Astrocyte (in vitro differentiated cells and primary cell): Measurements from ENCODE around the gene CATSPERZ. TPM values are rescaled to one million over a fixed set of nuclear protein-coding genes. Genes with fewer than 3 reads are reported as not detected.

Source experiments
- DNase-seq: peaks from one replicate; pipeline ENCODE4 v3.0.0-alpha.2; 2010; ENCODE audit warnings: low read depth
- FAIRE-seq: peaks from 2 replicates; lab custom pipeline; 2011; peaks lifted over from hg19 to GRCh38; lab: Jason Lieb, UNC
- H2AFZ ChIP-seq: 2 replicates; pipeline ENCODE4 v1.6.0; 2012; ENCODE audit warnings: low read depth, low read length, inconsistent platforms
- H3K27ac ChIP-seq: 2 replicates; pipeline ENCODE4 v1.5.1; 2011; ENCODE audit warnings: low read depth, low read length, inconsistent platforms
- H3K27me3 ChIP-seq: 2 replicates; pipeline ENCODE4 v1.6.0; 2011; ENCODE audit warnings: low read length, inconsistent platforms; ENCODE audit not compliant: insufficient read depth
- H3K36me3 ChIP-seq: 2 replicates; pipeline ENCODE4 v1.5.1; 2011; ENCODE audit warnings: low read length, inconsistent platforms; ENCODE audit not compliant: insufficient read depth
- H3K4me1 ChIP-seq: 2 replicates; pipeline ENCODE4 v1.5.1; 2011; ENCODE audit warnings: low read length, inconsistent platforms; ENCODE audit not compliant: insufficient read depth
- H3K4me2 ChIP-seq: 2 replicates; pipeline ENCODE4 v1.6.0; 2012; ENCODE audit warnings: low read length, inconsistent platforms
- H3K4me3 ChIP-seq: 2 replicates; pipeline ENCODE4 v1.5.1; 2011; ENCODE audit warnings: low read depth, mild to moderate bottlenecking, low read length, inconsistent platforms; ENCODE audit not compliant: insufficient read depth
- H3K79me2 ChIP-seq: 2 replicates; pipeline ENCODE4 v1.6.0; 2012; ENCODE audit warnings: mild to moderate bottlenecking, low read length, inconsistent platforms; ENCODE audit not compliant: insufficient read depth
- H3K9ac ChIP-seq: 2 replicates; pipeline ENCODE4 v1.6.0; 2012; ENCODE audit warnings: mild to moderate bottlenecking, low read length, inconsistent platforms
- H3K9me3 ChIP-seq: 2 replicates; pipeline ENCODE4 v1.5.1; 2012; ENCODE audit warnings: low read depth, mild to moderate bottlenecking, low read length, inconsistent platforms; ENCODE audit not compliant: insufficient read depth
- H4K20me1 ChIP-seq: 2 replicates; pipeline ENCODE4 v1.6.0; 2012; ENCODE audit warnings: low read length, inconsistent platforms; ENCODE audit not compliant: insufficient read depth
- H3K27ac Mint-ChIP-seq: one replicate; pipeline ENCODE4 v1.8.0; 2021; ENCODE audit warnings: mild to moderate bottlenecking, mixed read lengths; ENCODE audit not compliant: unreplicated experiment
- H3K27me3 Mint-ChIP-seq: one replicate; pipeline ENCODE4 v1.8.0; 2021; ENCODE audit warnings: low read depth, mixed read lengths; ENCODE audit not compliant: unreplicated experiment
- H3K36me3 Mint-ChIP-seq: one replicate; pipeline ENCODE4 v1.8.0; 2021; ENCODE audit warnings: low read depth, mixed read lengths; ENCODE audit not compliant: unreplicated experiment
- H3K4me1 Mint-ChIP-seq: one replicate; pipeline ENCODE4 v1.8.0; 2021; ENCODE audit warnings: low read depth, mixed read lengths; ENCODE audit not compliant: unreplicated experiment
- H3K4me3 Mint-ChIP-seq: one replicate; pipeline ENCODE4 v1.8.0; 2021; ENCODE audit warnings: mild to moderate bottlenecking, moderate library complexity, mixed read lengths; ENCODE audit not compliant: unreplicated experiment
- H3K9me3 Mint-ChIP-seq: one replicate; pipeline ENCODE4 v1.8.0; 2021; ENCODE audit warnings: mild to moderate bottlenecking, mixed read lengths; ENCODE audit not compliant: unreplicated experiment
- EZH2 ChIP-seq: IDR thresholded peaks from 2 replicates; pipeline ENCODE4 v1.6.1; 2012; ENCODE audit warnings: mild to moderate bottlenecking, low read length, inconsistent platforms; ENCODE audit not compliant: insufficient read depth
- total RNA-seq: library from RNA; stranded (reverse); gene quantifications from 2 replicates; pipeline ENCODE4 v1.2.1, GENCODE V29; 2021
- TF ChIP-seq, protein P1 (sequence below): IDR thresholded peaks from 2 replicates; pipeline ENCODE4 v1.5.1; 2011; ENCODE audit warnings: low read depth, mild to moderate bottlenecking, inconsistent platforms, low read length, moderate library complexity; ENCODE audit not compliant: insufficient read depth

CATSPERZ gene
- total RNA-seq, 1 donor from 2014 or later: not detected

DNA sequence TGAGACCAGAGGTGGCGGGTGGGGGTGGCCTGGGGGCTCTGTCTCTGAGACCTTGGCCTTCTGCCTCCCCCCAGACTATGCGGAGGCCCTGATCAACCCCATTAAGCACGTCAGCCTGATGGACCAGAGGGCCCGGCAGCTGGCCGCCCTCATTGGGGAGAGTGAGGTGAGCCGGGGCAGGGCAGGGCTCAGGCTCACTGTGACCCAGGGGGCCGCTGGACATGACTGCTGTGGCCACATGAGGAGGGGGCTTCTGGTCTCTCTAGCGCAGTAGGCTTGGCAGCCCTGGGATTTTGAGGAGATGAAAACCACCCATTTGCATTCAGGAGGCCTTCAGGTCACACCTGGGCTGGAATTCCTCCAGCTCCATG lies 36.2 kb upstream of the CATSPERZ start:
- Mint-ChIP-seq H3K27me3 (no peaks in the 10 kb centered on the region), H3K36me3 (peaks cover 24% of the 10 kb centered on the region), H3K4me3 (peak overlapping the region; percentile 54), H3K4me1 (peaks cover 17% of the 10 kb centered on the region), H3K9me3 (peaks cover 2% of the 10 kb centered on the region), H3K27ac (no peak overlapping the region)
- FAIRE-seq (no peak), DNase-seq (no peak)
- no peaks in the 10 kb centered on the region for H3K79me2 ChIP-seq
- H3K27ac ChIP-seq: no peak overlapping the region
- H3K4me1 ChIP-seq: peaks cover 28% of the 10 kb centered on the region
- no peak overlapping the region for H2AFZ ChIP-seq
- no peak overlapping the region for H3K9ac ChIP-seq
- H3K27me3 ChIP-seq: no peaks in the 10 kb centered on the region
- H3K4me2 ChIP-seq: no peak overlapping the region
- peaks cover 34% of the 10 kb centered on the region for H4K20me1 ChIP-seq
- peaks cover 18% of the 10 kb centered on the region for H3K36me3 ChIP-seq
- no peak for TF ChIP-seq EZH2
- TF ChIP-seq, protein P1, sequence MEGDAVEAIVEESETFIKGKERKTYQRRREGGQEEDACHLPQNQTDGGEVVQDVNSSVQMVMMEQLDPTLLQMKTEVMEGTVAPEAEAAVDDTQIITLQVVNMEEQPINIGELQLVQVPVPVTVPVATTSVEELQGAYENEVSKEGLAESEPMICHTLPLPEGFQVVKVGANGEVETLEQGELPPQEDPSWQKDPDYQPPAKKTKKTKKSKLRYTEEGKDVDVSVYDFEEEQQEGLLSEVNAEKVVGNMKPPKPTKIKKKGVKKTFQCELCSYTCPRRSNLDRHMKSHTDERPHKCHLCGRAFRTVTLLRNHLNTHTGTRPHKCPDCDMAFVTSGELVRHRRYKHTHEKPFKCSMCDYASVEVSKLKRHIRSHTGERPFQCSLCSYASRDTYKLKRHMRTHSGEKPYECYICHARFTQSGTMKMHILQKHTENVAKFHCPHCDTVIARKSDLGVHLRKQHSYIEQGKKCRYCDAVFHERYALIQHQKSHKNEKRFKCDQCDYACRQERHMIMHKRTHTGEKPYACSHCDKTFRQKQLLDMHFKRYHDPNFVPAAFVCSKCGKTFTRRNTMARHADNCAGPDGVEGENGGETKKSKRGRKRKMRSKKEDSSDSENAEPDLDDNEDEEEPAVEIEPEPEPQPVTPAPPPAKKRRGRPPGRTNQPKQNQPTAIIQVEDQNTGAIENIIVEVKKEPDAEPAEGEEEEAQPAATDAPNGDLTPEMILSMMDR: no peak
- no peaks in the 10 kb centered on the region for H3K9me3 ChIP-seq
- no peak overlapping the region for H3K4me3 ChIP-seq

DNA sequence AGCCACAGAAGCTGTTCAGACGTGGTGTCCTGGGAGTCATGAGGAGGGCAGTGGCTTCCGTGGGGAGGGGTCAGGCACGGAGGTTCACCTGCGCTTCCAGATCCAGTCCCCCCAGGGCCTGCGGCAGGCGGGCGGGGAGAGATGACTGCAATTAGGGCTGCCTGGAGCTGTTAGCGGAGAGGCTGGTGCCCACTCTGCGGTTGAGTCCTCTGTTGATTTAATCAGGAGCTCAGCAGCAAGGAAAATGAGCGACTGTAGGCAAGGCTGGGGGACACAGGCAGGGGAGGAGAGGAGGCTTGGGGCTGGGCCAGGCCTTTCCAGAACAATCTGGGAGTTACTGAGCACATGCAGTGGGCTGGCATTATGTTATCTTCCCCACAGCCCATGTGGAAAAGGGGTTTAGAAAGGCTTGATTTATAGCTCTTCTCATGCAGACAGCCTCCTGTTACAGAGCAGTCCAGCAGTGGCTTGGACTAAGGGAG lies 35.7 kb upstream of the CATSPERZ start:
- FAIRE-seq (no peak), DNase-seq (no peak)
- no peak overlapping the region for H3K4me2 ChIP-seq
- Mint-ChIP-seq H3K4me3 (peak overlapping the region; percentile 54), H3K27me3 (no peaks in the 10 kb centered on the region), H3K27ac (no peak overlapping the region), H3K4me1 (peaks cover 19% of the 10 kb centered on the region), H3K9me3 (peaks cover 2% of the 10 kb centered on the region), H3K36me3 (peaks cover 22% of the 10 kb centered on the region)
- H2AFZ ChIP-seq: no peak overlapping the region
- peaks cover 31% of the 10 kb centered on the region for H4K20me1 ChIP-seq
- no peaks in the 10 kb centered on the region for H3K9me3 ChIP-seq
- no peak overlapping the region for H3K27ac ChIP-seq
- no peak overlapping the region for H3K4me3 ChIP-seq
- no peak for TF ChIP-seq EZH2
- TF ChIP-seq, protein P1: no peak
- H3K4me1 ChIP-seq: peaks cover 31% of the 10 kb centered on the region
- H3K27me3 ChIP-seq: no peaks in the 10 kb centered on the region
- no peaks in the 10 kb centered on the region for H3K79me2 ChIP-seq
- no peak overlapping the region for H3K9ac ChIP-seq
- peaks cover 14% of the 10 kb centered on the region for H3K36me3 ChIP-seq

- no peak overlapping the region for H3K4me2 ChIP-seq
- H4K20me1 ChIP-seq: peaks cover 22% of the 10 kb centered on the region
- no peak overlapping the region for H3K4me3 ChIP-seq
- Mint-ChIP-seq H3K4me1 (peaks cover 19% of the 10 kb centered on the region), H3K36me3 (peaks cover 11% of the 10 kb centered on the region), H3K9me3 (no peaks in the 10 kb centered on the region), H3K27me3 (no peaks in the 10 kb centered on the region), H3K27ac (no peak overlapping the region), H3K4me3 (no peak overlapping the region)
- DNase-seq: no peak
- H2AFZ ChIP-seq: no peak overlapping the region
- TF ChIP-seq, protein P1: no peak
- no peak for TF ChIP-seq EZH2
- FAIRE-seq: no peak
- H3K79me2 ChIP-seq: no peaks in the 10 kb centered on the region
- H3K9ac ChIP-seq: no peak overlapping the region
- no peaks in the 10 kb centered on the region for H3K9me3 ChIP-seq
- peaks cover 11% of the 10 kb centered on the region for H3K36me3 ChIP-seq
- peaks cover 33% of the 10 kb centered on the region for H3K4me1 ChIP-seq
- H3K27ac ChIP-seq: no peak overlapping the region
- H3K27me3 ChIP-seq: no peaks in the 10 kb centered on the region
Measured at GRCh38 chr11:64265176-64266160, 34.7 kb upstream of the CATSPERZ start.
